B cell (primary cell): ENCODE data around the gene RPL6. TPM values are rescaled to one million over a fixed set of nuclear protein-coding genes. Genes with fewer than 3 reads are reported as not detected.

ENCODE experiments used
- ATAC-seq: fragments of 200-7000 bp; cut with Tn5 transposase; one replicate; pipeline ENCODE4 v1.10.0; 2021; ENCODE audit warnings: low read depth, mild to moderate bottlenecking, moderate number of reproducible peaks, moderate library complexity
- CTCF ChIA-PET: fragments of 350-600 bp; sonication (Branson Sonifier 250); formaldehyde crosslinking; loops from one replicate; lab custom pipeline; 2021; ENCODE audit warnings: antibody characterized with exemption, inconsistent platforms; lab: Charles Lee
- POLR2A ChIA-PET: fragments of 350-600 bp; sonication (Branson Sonifier 250); formaldehyde crosslinking; loops from one replicate; lab custom pipeline; 2021; ENCODE audit warnings: antibody characterized with exemption; lab: Charles Lee
- DNase-seq: peaks from one replicate; pipeline ENCODE4 v3.0.0; 2013
- H2AFZ ChIP-seq: 2 replicates; pipeline ENCODE4 v1.6.1; 2012; ENCODE audit warnings: mild to moderate bottlenecking, low read depth, low read length; ENCODE audit not compliant: insufficient read depth, poor library complexity, severe bottlenecking
- H3K27ac ChIP-seq, 2 donors: 1 replicate in 1 of 2; 2 replicates in 1 of 2; pipeline ENCODE4 v1.5.1; 2012 to 2013; ENCODE audit warnings: low read length in 2 of 2, mild to moderate bottlenecking in 2 of 2, moderate library complexity in 1 of 2
- H3K27me3 ChIP-seq, 4 experiments: fragments of 200-600 bp in 1 of 4; sonication (generic) in 1 of 4; replicated peaks in 1 of 4; 1 replicate in 2 of 4; 2 replicates in 2 of 4; pipeline versions ENCODE4 v1.6.1 to v1.7.0; 2013 to 2016; ENCODE audit warnings: low read length in 3 of 4, mild to moderate bottlenecking in 2 of 4, mixed read lengths in 1 of 4, moderate library complexity in 1 of 4; ENCODE audit not compliant: insufficient read depth in 4 of 4, control insufficient read depth in 3 of 4; ENCODE audit errors: control extremely low read depth in 1 of 4
- H3K36me3 ChIP-seq, 2 experiments: replicated peaks in 1 of 2; 1 replicate in 1 of 2; 2 replicates in 1 of 2; pipeline versions ENCODE4 v1.6.1 to v1.7.1; 2013; ENCODE audit warnings: low read length in 1 of 2; ENCODE audit not compliant: insufficient read depth in 2 of 2, control insufficient read depth in 1 of 2; ENCODE audit errors: control extremely low read depth in 1 of 2, extremely low read depth in 1 of 2
- H3K4me1 ChIP-seq, 2 donors: fragments of 200-600 bp in 1 of 2; sonication (generic) in 1 of 2; 1 replicate in 1 of 2; 2 replicates in 1 of 2; pipeline versions ENCODE4 v1.5.1 to v1.6.1; 2013 to 2017; ENCODE audit warnings: low read length in 2 of 2; ENCODE audit not compliant: control insufficient read depth in 2 of 2, insufficient read depth in 2 of 2
- H3K4me2 ChIP-seq: replicated peaks from 2 replicates; pipeline ENCODE3; 2012; ENCODE audit warnings: mild to moderate bottlenecking, low read depth, low read length; ENCODE audit not compliant: poor library complexity, severe bottlenecking
- H3K4me3 ChIP-seq, 5 experiments: fragments of 200-600 bp in 1 of 5; sonication (generic) in 1 of 5; 1 replicate in 3 of 5; 2 replicates in 2 of 5; pipeline versions ENCODE4 v1.5.1 to v1.7.0; 2011 to 2016; ENCODE audit warnings: low read length in 4 of 5, mild to moderate bottlenecking in 4 of 5, low read depth in 2 of 5, control low read depth in 1 of 5, moderate library complexity in 1 of 5; ENCODE audit not compliant: insufficient read depth in 1 of 5; ENCODE audit errors: control extremely low read depth in 1 of 5, extremely low read depth in 1 of 5
- H3K79me2 ChIP-seq: fragments of 200-600 bp; sonication (generic); one replicate; pipeline ENCODE4 v1.6.0; 2016; ENCODE audit warnings: low read length; ENCODE audit not compliant: control insufficient read depth, insufficient read depth
- H3K9ac ChIP-seq: fragments of 200-600 bp; sonication (generic); 2 replicates; pipeline ENCODE4 v1.6.1; 2017; ENCODE audit warnings: mild to moderate bottlenecking, low read length, moderate library complexity
- H3K9me3 ChIP-seq, 3 donors: one replicate each; pipeline versions ENCODE4 v1.6.1 to v1.7.1; 2013; ENCODE audit warnings: low read length in 2 of 3; ENCODE audit not compliant: control insufficient read depth in 2 of 3, insufficient read depth in 1 of 3; ENCODE audit errors: control extremely low read depth in 1 of 3
- H4K20me1 ChIP-seq: 2 replicates; pipeline ENCODE4 v1.6.0; 2012; ENCODE audit warnings: mild to moderate bottlenecking, low read length; ENCODE audit not compliant: insufficient read depth, control insufficient read depth, poor library complexity, severe bottlenecking
- H3K27ac Mint-ChIP-seq: one replicate; pipeline ENCODE4 v1.8.0; 2021; ENCODE audit warnings: mixed read lengths
- H3K27me3 Mint-ChIP-seq: one replicate; pipeline ENCODE4 v1.8.0; 2021; ENCODE audit warnings: mixed read lengths
- H3K4me1 Mint-ChIP-seq: one replicate; pipeline ENCODE4 v1.8.0; 2021; ENCODE audit warnings: mixed read lengths
- H3K4me3 Mint-ChIP-seq: one replicate; pipeline ENCODE4 v1.8.0; 2021; ENCODE audit warnings: mixed read lengths
- H3K9me3 Mint-ChIP-seq: one replicate; pipeline ENCODE4 v1.8.0; 2022; ENCODE audit warnings: mixed read lengths; ENCODE audit not compliant: insufficient read depth
- CTCF ChIP-seq: fragments of 200-600 bp; IDR thresholded peaks from one replicate; pipeline ENCODE4 v1.8.0; 2022; ENCODE audit warnings: antibody characterized with exemption, mild to moderate bottlenecking
- EZH2 ChIP-seq: IDR thresholded peaks from 2 replicates; pipeline ENCODE4 v1.6.1; 2012; ENCODE audit warnings: borderline replicate concordance, low read depth, mild to moderate bottlenecking, moderate library complexity, low read length; ENCODE audit not compliant: insufficient read depth, poor library complexity, severe bottlenecking
- WGBS: methylation state at CpG from one replicate; pipeline ENCODE4 v1.1.5; 2013; ENCODE audit warnings: missing lambda C conversion rate; ENCODE audit not compliant: insufficient coverage; 5-methylcytosine and 5-hydroxymethylcytosine counted together
- intact Hi-C: fragments of 100-400 bp; cut with micrococcal nuclease; formaldehyde crosslinking; loops from one replicate; pipeline ENCODE4 v1.10.0; 2022
- polyA plus RNA-seq: library from polyadenylated mRNA; depleted of rRNA; stranded (reverse); fragments of >200 nt; gene quantifications from 2 replicates; pipeline ENCODE4 v1.2.3, GENCODE V29; 2012
- total RNA-seq, 2 donors: library from RNA; stranded (reverse); fragments of 120-200 nt in 1 of 2; gene quantifications; 1 replicate in 1 of 2; 2 replicates in 1 of 2; pipeline versions ENCODE4 v1.2.3 to v1.2.4, GENCODE V29; 2013 to 2022

The RPL6 gene
- total and polyA plus RNA-seq, 2 donors (not counting 1 experiment from before 2014, with no cell fraction given) = 1,336 to 1,621 TPM

- Mint-ChIP-seq H3K4me1 (peaks cover 3% of the 10 kb centered on the region), H3K27ac (no peak overlapping the region), H3K9me3 (no peaks in the 10 kb centered on the region), H3K4me3 (no peak overlapping the region), H3K27me3 (no peaks in the 10 kb centered on the region)
- intact Hi-C loops = no loop called here
- H3K36me3 ChIP-seq = peaks cover 10 to 28% of the 10 kb centered on the region in 2 experiments
- H3K4me1 ChIP-seq = no peaks in the 10 kb centered on the region
- no peaks in the 10 kb centered on the region for H3K27me3 ChIP-seq
- no CpG with 5 or more reads among the region's 5 CpGs for WGBS
- no peak for DNase-seq
- no peak for TF ChIP-seq EZH2
- no peak for TF ChIP-seq CTCF
- H3K27ac ChIP-seq = peak overlapping the region in 1 of 2 donors; percentile 23
- ChIA-PET POLR2A (interaction anchor here (0.7 to 0.9 kb wide), 2 partner anchors 134 to 389 kb away, joined by 4 to 6 read pairs; partner anchors contain the start of genes ERP29 and TMEM116), CTCF (interaction anchor here (2.8 kb wide), 1 partner anchor 15 kb away, joined by 10 read pairs; no protein-coding TSS in a partner anchor)
- no peak overlapping the region for H3K4me3 ChIP-seq
- H3K4me2 ChIP-seq = no peak overlapping the region
- no peaks in the 10 kb centered on the region for H3K9me3 ChIP-seq
- H3K9ac ChIP-seq = no peak overlapping the region
- no peak overlapping the region for H2AFZ ChIP-seq
- H3K79me2 ChIP-seq = no peaks in the 10 kb centered on the region
- H4K20me1 ChIP-seq = peaks cover 17% of the 10 kb centered on the region
- no peak for ATAC-seq
Measured at GRCh38 chr12:112401903-112402498, 7.4 kb downstream of the RPL6 start.

- Histone ChIP-seq H3K79me2 (no peaks in the 10 kb centered on the region), H3K9me3 (no peaks in the 10 kb centered on the region), H4K20me1 (peaks cover 11% of the 10 kb centered on the region), H3K9ac (no peak overlapping the region), H3K4me3 (no peak overlapping the region), H3K4me2 (no peak overlapping the region), H2AFZ (no peak overlapping the region), H3K27ac (no peak overlapping the region), H3K27me3 (no peaks in the 10 kb centered on the region), H3K36me3 (peaks cover 7 to 19% of the 10 kb centered on the region in 2 experiments), H3K4me1 (no peaks in the 10 kb centered on the region)
- 87% methylated on average over 4 of the region's 5 CpGs for WGBS
- CTCF ChIA-PET = interaction anchor here (2.8 kb wide), 1 partner anchor 14 kb away, joined by 10 read pairs; no protein-coding TSS in a partner anchor
- intact Hi-C loops = no loop called here
- POLR2A ChIA-PET = interaction anchor here (0.9 kb wide), 1 partner anchor 388 kb away, joined by 4 read pairs; the partner anchor contains the start of genes ERP29 and TMEM116
- H3K4me1 Mint-ChIP-seq = peaks cover 2% of the 10 kb centered on the region
- no peak for ATAC-seq
- H3K27me3 Mint-ChIP-seq = no peaks in the 10 kb centered on the region
- no peaks in the 10 kb centered on the region for H3K9me3 Mint-ChIP-seq
- DNase-seq = no peak
- TF ChIP-seq CTCF = no peak
- H3K4me3 Mint-ChIP-seq = no peak overlapping the region
- no peak overlapping the region for H3K27ac Mint-ChIP-seq
Measured at GRCh38 chr12:112401054-112401453, 8.4 kb downstream of the RPL6 start.
